C4-2B (cell line): ENCODE data around the gene JDP2.

Experiments used
- CTCF ChIP-seq: fragments of 450-650 bp; conservative IDR thresholded peaks from 2 replicates; pipeline ENCODE4 v1.5.1; 2017; ENCODE audit warnings: mild to moderate bottlenecking
- ZFX ChIP-seq: fragments of 450-650 bp; IDR thresholded peaks from 2 replicates; pipeline ENCODE4 v1.6.1; 2017

DNA sequence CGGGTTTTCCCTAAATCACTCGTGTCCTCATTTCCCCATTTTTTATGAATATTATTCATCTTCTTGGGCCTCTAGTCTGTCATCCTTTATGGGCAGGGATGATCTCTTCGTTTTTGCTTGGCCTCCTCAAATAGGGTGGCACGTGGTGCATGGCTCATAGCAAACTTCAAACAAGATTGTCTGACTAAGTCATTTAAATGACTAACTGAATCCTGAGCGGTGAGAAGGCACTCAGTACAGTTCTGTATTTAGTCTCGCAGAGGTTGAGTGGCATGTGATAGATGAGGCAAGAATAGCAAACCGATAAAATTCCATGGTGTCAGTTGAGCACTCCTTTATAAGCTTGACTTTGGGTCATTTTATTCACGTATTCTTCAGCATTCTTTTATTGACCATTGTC is 5.7 kb upstream of the JDP2 start:
- TF ChIP-seq ZFX (no peak), CTCF (no peak)
